ENCODE data around the gene HOXB1. TPM values are rescaled to one million over a fixed set of nuclear protein-coding genes. Genes with fewer than 3 reads are reported as not detected.
"Not testable (repeated sequence)": the region's sequence is repeated elsewhere in the genome, so short reads cannot be mapped to it uniquely, and the experiment has no call there.

HOXB1 gene
- total and polyA plus RNA-seq, 4 donors: 0.63 TPM; not detected in 3

DNA sequence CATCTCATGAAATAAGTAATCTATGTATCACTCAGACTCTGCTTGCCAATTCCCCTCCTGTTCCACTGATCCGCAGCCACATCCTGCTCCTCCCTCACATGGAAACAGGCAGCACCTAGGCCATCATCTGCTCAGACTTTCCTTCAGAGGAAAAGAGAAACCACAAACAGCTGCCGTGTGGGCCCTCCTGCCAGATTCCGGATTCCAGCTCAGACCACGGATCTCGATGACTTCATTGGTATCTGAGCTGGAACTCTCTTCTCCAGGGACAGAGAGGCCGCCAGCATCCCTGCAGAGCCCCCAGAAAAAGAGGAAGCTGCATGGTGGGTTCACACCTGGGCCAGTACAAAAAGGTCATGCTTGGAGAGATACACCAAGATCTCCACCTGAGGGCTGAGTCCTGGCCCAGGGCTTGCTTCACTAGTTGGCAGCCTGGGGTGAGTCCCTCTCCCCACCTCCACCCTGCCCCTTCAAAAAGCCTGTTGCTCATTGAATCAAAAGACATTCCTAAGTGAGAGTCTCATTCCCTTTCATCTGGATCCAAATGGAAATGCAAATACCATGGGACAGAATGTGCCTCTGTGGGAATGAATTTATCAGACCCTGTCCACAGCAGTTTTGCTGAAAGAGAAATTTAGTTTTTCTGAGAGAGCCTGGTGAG lies 47.2 kb downstream of the HOXB1 start:
- H3K27me3 ChIP-seq (ENCODE audit: control insufficient read depth in 1 of 2, insufficient read depth in 2 of 2, low read length in 1 of 2): peaks cover 0 to 2% of the 10 kb centered on the region in 2 donors
- 61 to 65% methylated on average over 6 of the region's 6 CpGs for WGBS, 2 donors
- no peaks in the 10 kb centered on the region for H3K9me3 ChIP-seq (ENCODE audit: control insufficient read depth, low read length)
- H3K4me1 ChIP-seq (ENCODE audit: control insufficient read depth in 1 of 2, insufficient read depth in 2 of 2, low read length in 2 of 2): no peaks in the 10 kb centered on the region
- DNase-seq (peak in 1 of 2 donors; percentile 52), ATAC-seq (ENCODE audit: low FRiP score) (no peak)
- no peak overlapping the region for H3K27ac ChIP-seq (ENCODE audit: low read depth in 1 of 2, low read length in 2 of 2)
- H3K4me3 ChIP-seq (ENCODE audit: low read length in 2 of 2): no peak overlapping the region
- H3K36me3 ChIP-seq (ENCODE audit: control insufficient read depth in 1 of 2, insufficient read depth in 2 of 2, low read length in 1 of 2): no peaks in the 10 kb centered on the region
- intact Hi-C loops (cut with DNase I): no loop called here

DNA sequence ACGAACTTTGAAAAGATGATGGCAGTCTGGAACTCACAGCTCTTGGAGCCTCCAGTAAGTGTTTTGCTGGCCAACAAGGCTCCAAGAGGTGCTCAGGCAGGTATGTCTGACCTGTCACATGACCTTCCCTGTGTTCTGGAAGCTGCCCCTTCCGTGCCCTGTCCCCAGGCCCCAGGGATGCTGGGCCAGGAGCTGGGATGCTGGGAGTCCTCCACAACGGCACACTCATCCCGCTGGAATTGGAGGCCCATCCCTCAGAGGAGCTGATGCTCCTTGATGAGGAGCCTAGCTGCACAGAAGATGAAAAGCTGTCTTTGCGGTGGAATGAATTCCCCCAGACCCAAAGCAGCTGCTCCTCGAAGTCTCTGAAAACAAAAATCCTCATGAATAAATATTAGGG lies 47.8 kb downstream of the HOXB1 start:
- no peaks in the 10 kb centered on the region for H3K9me3 ChIP-seq (ENCODE audit: control insufficient read depth, low read length)
- ATAC-seq (ENCODE audit: low FRiP score): no peak
- peaks cover 0 to 2% of the 10 kb centered on the region in 2 donors for H3K27me3 ChIP-seq (ENCODE audit: control insufficient read depth in 1 of 2, insufficient read depth in 2 of 2, low read length in 1 of 2)
- no peak overlapping the region for H3K4me3 ChIP-seq (ENCODE audit: low read length in 2 of 2)
- H3K27ac ChIP-seq (ENCODE audit: low read depth in 1 of 2, low read length in 2 of 2): no peak overlapping the region
- DNase-seq: no peak
- intact Hi-C loops (cut with DNase I): no loop called here
- H3K36me3 ChIP-seq (ENCODE audit: control insufficient read depth in 1 of 2, insufficient read depth in 2 of 2, low read length in 1 of 2): no peaks in the 10 kb centered on the region
- WGBS, 2 donors: 90 to 92% methylated on average over 6 of the region's 6 CpGs
- H3K4me1 ChIP-seq (ENCODE audit: control insufficient read depth in 1 of 2, insufficient read depth in 2 of 2, low read length in 2 of 2): no peaks in the 10 kb centered on the region

DNA sequence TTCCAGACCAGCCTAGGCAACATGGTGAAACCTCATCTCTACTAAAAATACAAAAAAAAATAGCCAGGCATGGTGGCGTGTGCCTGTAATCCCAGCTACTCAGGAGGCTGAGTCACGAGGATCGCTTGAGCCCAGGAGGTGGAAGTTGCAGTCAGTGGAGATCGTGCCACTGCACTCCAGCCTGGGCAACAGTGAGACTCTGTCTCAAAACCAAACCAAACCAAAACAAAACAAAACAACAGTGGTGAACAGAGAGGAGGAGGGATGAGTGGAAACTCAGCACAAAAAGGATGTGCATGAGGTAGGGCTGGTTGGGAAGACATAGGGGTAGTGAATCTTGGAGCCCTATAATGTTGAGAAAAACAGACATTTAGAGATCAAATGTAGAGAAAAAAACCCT lies 48.5 kb downstream of the HOXB1 start:
- H3K9me3 ChIP-seq (ENCODE audit: control insufficient read depth, low read length); H3K27ac ChIP-seq (ENCODE audit: low read depth in 1 of 2, low read length in 2 of 2); ATAC-seq (ENCODE audit: low FRiP score); H3K36me3 ChIP-seq (ENCODE audit: control insufficient read depth in 1 of 2, insufficient read depth in 2 of 2, low read length in 1 of 2); intact Hi-C loops (cut with DNase I); H3K27me3 ChIP-seq (ENCODE audit: control insufficient read depth in 1 of 2, insufficient read depth in 2 of 2, low read length in 1 of 2); H3K4me1 ChIP-seq (ENCODE audit: control insufficient read depth in 1 of 2, insufficient read depth in 2 of 2, low read length in 2 of 2); H3K4me3 ChIP-seq (ENCODE audit: low read length in 2 of 2); DNase-seq: not testable (repeated sequence)
- 95% methylated on average over 4 of the region's 4 CpGs for WGBS, 2 donors

DNA sequence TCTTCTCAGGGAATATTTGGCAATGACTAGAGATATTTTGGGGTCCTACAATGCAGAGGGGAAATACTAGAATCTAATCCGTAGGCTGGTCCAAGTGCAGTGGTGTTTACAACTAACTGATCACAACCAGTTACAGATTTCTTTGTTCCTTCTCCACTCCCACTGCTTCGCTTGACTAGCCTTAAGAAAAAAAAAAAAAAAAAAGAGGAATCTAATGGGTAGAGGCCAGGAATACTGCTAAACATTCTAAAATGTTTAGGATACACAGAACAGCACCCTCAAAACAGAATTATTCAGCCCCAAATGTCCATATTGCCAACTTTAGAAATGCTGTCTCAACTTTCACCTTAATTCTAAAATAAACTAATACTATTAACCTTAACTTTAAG lies 51.8 kb downstream of the HOXB1 start:
- H3K4me3 ChIP-seq (ENCODE audit: low read length in 2 of 2): no peak overlapping the region
- no peak for ATAC-seq (ENCODE audit: low FRiP score)
- H3K9me3 ChIP-seq (ENCODE audit: control insufficient read depth, low read length): no peaks in the 10 kb centered on the region
- no peak for DNase-seq
- no peaks in the 10 kb centered on the region for H3K4me1 ChIP-seq (ENCODE audit: control insufficient read depth in 1 of 2, insufficient read depth in 2 of 2, low read length in 2 of 2)
- H3K36me3 ChIP-seq (ENCODE audit: control insufficient read depth in 1 of 2, insufficient read depth in 2 of 2, low read length in 1 of 2): no peaks in the 10 kb centered on the region
- intact Hi-C loops (cut with DNase I): no loop called here
- H3K27ac ChIP-seq (ENCODE audit: low read depth in 1 of 2, low read length in 2 of 2): no peak overlapping the region
- no peaks in the 10 kb centered on the region for H3K27me3 ChIP-seq (ENCODE audit: control insufficient read depth in 1 of 2, insufficient read depth in 2 of 2, low read length in 1 of 2)
- WGBS, 2 donors: 77 to 81% methylated on average over 2 of the region's 2 CpGs

Other genes starting within 250 kb of the HOXB1 start
- 1 to 10 TPM in 1 of 2 donors, under 1 TPM in 1; 0.84 to 3.6 TPM for gene SKAP1, start 100.8 kb downstream of the HOXB1 start, total RNA-seq
- gene SKAP1, start 100.8 kb downstream of the HOXB1 start, polyA plus RNA-seq: 1 to 10 TPM in 1 of 2 donors, not detected in 1; 3.1 TPM
- gene HOXB2, start 14.1 kb upstream of the HOXB1 start, total RNA-seq: 10 to 100 TPM; 25.4 to 36.9 TPM
- gene HOXB2, start 14.1 kb upstream of the HOXB1 start, polyA plus RNA-seq: 10 to 100 TPM in 1 of 2 donors, 1 to 10 TPM in 1; 7.6 to 61.0 TPM
- gene HOXB4, start 47.3 kb upstream of the HOXB1 start, total RNA-seq: 10 to 100 TPM in 1 of 2 donors, 1 to 10 TPM in 1; 6.6 to 17.9 TPM
- gene HOXB4, start 47.3 kb upstream of the HOXB1 start, polyA plus RNA-seq: 10 to 100 TPM in 1 of 2 donors, 1 to 10 TPM in 1; 1.4 to 11.5 TPM
- gene HOXB3, start 59.2 kb upstream of the HOXB1 start, total RNA-seq: 10 to 100 TPM; 20.0 to 62.9 TPM
- 10 to 100 TPM in 1 of 2 donors, 1 to 10 TPM in 1; 2.4 to 30.5 TPM for gene HOXB3, start 59.2 kb upstream of the HOXB1 start, polyA plus RNA-seq
- 1 to 10 TPM; 1.4 to 5.9 TPM for gene HOXB5, start 62.8 kb upstream of the HOXB1 start, total RNA-seq
- gene HOXB5, start 62.8 kb upstream of the HOXB1 start, polyA plus RNA-seq: 1 to 10 TPM in 1 of 2 donors, not detected in 1; 3.6 TPM
- gene HOXB6, start 74.0 kb upstream of the HOXB1 start, total RNA-seq: 10 to 100 TPM in 1 of 2 donors, 1 to 10 TPM in 1; 5.8 to 16.8 TPM
- gene HOXB6, start 74.0 kb upstream of the HOXB1 start, polyA plus RNA-seq: 1 to 10 TPM; 3.9 to 4.1 TPM
- gene HOXB7, start 80.0 kb upstream of the HOXB1 start, total RNA-seq: 10 to 100 TPM in 1 of 2 donors, 1 to 10 TPM in 1; 9.1 to 14.1 TPM
- 10 to 100 TPM; 18.2 to 22.4 TPM for gene HOXB7, start 80.0 kb upstream of the HOXB1 start, polyA plus RNA-seq
- 1 to 10 TPM; 1.0 to 1.9 TPM for gene HOXB8, start 84.3 kb upstream of the HOXB1 start, total RNA-seq
- under 1 TPM in 1 of 2 donors, not detected in 1; 0.31 TPM for gene HOXB8, start 84.3 kb upstream of the HOXB1 start, polyA plus RNA-seq
- under 1 TPM; 0.33 to 0.39 TPM for gene HOXB9, start 95.3 kb upstream of the HOXB1 start, total RNA-seq
- under 1 TPM in 1 of 2 donors, not detected in 1; 0.75 TPM for gene HOXB9, start 95.3 kb upstream of the HOXB1 start, polyA plus RNA-seq
- not detected for gene PRAC1, start 191.5 kb upstream of the HOXB1 start, total RNA-seq
- 10 to 100 TPM in 1 of 2 donors, not detected in 1; 14.0 TPM for gene PRAC1, start 191.5 kb upstream of the HOXB1 start, polyA plus RNA-seq
- gene PRAC2, start 192.2 kb upstream of the HOXB1 start, total RNA-seq: not detected
- gene PRAC2, start 192.2 kb upstream of the HOXB1 start, polyA plus RNA-seq: not detected
- not detected for gene HOXB13, start 197.7 kb upstream of the HOXB1 start, total RNA-seq
- under 1 TPM; 0.18 to 0.25 TPM for gene HOXB13, start 197.7 kb upstream of the HOXB1 start, polyA plus RNA-seq

All from aorta (tissue), 5 donors.